ENCODE data around the gene HEATR1.

The HEATR1 gene

DNA sequence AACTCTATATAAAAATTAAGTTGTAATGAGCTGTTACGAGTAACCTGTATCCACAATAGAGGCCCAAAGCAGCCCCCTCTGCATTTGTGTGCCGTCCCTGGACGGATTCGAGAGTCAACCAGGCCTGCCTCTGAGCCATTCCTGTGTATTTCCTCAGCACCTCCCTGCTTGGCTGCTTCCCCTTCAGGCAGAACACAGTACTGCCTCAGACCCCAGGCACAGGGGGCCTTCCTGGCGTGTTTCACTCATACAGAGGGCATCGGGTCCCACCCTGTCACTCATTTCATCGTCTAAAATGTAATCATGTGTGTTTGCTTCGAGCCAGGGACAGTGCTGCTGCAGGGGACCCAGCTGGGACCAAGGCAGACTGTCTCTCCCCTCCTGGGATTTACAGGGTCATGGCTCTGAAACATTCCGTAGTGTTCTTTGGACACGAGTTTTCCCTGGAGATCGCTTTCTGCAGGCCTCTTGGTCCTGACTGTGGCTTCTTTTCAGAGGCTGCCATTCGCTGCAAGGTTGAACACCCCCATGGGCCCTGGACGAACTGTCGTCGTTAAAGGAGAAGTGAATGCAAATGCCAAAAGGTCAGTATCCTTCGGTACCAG is 61.1 kb downstream of the HEATR1 start:
- no peak for DNase-seq (ENCODE audit: low read depth in 2 of 2)

GRCh38 chr1:236541710-236542109 is 62.6 kb downstream of the HEATR1 start:
- no peak for DNase-seq (ENCODE audit: low read depth in 2 of 2)

- DNase-seq (ENCODE audit: low read depth in 2 of 2), result no peak
Observed at GRCh38 chr1:236540813-236541465, 63.4 kb downstream of the HEATR1 start.

DNA sequence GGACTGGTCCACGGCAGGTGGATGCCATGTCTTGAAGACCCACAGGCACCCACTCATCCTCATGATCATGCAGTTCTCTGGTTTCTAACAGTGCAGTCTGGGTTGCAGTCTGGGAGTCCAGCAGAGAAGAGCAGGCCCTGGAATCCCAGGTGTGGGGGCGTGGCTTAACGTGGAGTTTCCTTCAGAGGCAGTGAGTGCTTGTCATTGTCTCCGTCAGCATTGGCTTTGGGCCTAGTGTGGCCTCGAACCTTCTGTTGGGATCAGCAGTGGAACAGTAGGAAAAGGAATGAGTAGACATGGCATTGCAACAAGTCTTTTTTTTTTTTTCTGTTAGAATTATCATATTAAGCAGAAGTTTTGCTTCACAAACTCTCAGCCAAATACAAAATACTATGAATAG is 67.8 kb downstream of the HEATR1 start:
- DNase-seq (ENCODE audit: low read depth in 2 of 2), result no peak

GRCh38 chr1:236535662-236536161 is 68.6 kb downstream of the HEATR1 start:
- no peak for DNase-seq (ENCODE audit: low read depth in 2 of 2)

DNA sequence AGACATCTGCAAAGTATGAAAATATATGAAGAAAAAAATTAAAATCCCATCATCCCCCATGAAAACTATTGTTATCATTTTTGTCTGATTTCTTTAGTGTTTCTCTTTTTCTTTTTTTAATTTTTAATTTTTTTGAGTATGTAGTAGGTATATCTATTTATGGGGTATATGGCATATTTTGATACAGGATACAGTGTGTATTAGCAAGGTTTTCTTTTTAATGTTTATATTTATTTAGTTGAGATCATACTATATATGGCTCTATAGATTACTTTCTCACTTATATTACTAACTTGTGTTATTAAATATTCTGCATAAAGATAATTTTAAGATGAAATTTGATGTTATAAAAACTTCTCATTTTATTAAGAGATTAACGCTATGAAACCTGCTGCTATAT is 69.1 kb downstream of the HEATR1 start:
- DNase-seq (ENCODE audit: low read depth in 2 of 2), result no peak

DNA sequence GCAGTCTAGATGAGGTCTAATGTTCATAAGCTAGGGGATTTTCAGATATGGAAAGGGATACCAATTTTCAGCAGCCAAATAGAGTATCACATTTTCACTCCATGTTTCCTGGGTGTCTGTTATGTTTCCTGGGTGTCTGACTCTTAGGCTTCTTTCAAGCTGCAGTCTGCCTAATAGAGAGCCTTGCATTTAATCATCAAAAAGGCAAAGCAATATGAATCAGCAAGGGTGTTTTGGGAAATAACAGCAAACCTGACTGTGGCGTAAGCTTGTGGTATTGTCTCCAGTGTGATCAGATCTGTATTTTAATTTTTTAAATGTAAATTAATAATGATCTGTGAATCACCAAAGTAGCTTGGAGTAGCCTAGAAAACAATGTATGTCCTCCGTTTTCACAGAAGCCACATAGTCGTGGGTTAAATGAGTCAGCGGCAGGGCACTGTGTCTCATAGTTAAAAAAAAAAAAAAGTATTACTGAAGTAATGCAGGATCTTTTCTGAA is 70.1 kb downstream of the HEATR1 start:
- peak; percentile 1 to 33 for DNase-seq (ENCODE audit: low read depth in 2 of 2)

DNA sequence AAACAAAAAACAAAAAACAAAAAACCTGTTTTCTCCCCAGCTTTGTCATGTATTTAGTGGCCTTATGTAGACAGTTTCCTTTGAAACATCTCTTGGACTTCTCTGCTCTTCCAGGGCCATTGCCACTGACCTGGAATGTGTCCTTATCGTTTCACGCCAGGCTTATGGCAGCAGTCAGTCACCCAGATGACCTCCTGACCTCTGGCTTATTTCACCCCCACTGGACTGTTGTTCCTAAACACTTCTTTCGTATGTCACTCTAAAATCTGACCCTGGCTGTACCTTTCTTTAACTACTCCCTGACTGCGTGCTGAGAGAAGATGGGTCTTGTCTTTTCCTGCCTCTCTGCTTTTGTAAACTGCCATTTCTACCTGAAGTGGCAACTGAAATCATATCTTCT is 71.5 kb downstream of the HEATR1 start:
- DNase-seq (ENCODE audit: low read depth in 2 of 2), result no peak

- DNase-seq (ENCODE audit: low read depth in 2 of 2), result no peak
Observed at GRCh38 chr1:236530959-236531358, 73.4 kb downstream of the HEATR1 start.

DNA sequence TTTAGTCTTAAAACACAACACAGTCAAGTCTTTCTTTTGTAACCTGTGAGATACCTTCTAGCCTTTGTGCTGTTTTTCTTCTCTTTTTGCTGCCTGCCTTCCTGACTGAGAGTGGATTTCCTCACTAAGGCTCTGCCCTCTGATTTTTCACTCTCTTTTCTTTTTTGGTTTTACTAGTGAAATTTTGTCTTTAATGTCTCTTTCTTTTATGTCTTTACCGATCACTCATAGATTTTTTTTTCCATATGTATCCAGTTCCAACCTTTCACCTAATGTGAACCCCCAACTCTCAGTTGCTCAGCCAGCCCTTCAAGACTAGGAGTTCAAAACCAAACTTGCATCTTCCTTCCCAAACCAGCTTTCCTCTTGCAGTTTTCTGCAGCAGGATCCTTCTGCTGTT is 74.0 kb downstream of the HEATR1 start:
- DNase-seq (ENCODE audit: low read depth in 2 of 2), result no peak

DNA sequence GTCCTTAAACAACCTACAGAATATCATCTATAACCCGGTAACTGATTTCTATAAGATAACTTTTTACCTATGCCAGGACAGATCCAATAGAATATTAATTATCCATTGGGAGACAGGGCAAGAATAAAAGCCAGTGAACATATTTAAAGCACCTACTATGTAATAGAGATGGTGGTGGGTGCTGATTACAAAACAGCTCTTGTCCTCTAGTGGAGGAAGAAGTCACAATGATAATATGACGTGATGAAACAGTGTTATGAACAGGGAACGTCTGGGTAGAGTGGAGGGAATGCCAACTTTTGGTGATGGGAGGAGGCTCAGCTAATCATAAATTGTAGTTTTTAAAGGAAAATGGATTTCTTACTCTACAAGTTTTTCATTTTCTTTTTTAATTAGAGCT is 78.2 kb downstream of the HEATR1 start:
- DNase-seq (ENCODE audit: low read depth in 2 of 2), result no peak

GRCh38 chr1:236524895-236525184 is 79.5 kb downstream of the HEATR1 start:
- no peak for DNase-seq (ENCODE audit: low read depth in 2 of 2)

DNA sequence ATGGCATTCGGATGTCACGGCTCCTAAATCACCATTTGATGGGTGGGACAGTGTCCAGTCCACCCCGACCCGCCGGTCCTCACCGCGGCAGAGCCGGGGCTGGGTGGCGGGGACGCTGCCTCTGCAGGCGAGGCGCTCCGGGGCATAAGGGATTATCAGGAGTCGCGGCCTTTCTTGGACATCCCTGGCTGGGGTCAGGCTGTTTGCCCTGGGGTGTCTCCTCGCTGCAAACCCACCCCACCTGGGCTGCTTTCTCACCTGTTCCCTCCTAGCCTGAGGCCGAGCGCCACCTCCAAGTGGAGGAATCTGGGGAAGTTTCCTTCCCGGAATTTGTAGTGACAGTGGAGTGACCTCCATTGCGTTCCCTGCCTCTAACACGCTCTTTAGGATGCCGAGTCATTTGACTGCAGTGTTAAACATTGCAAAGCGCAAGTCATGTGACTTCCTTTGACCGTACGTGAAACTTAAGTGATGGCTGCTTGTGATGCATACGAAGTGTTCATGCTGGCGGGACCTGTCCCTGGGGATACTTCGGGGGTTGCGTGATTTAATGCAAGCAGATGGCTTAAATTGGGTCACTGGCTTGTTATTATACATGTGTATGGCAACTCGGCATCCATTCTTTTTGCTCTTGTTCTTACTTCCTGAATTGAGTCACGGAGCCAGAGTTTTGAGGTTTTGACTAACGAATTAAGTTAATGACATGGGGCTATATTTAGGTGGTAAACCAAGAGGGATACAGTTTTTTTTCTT is 80.0 kb downstream of the HEATR1 start:
- DNase-seq (ENCODE audit: low read depth in 2 of 2), result peak; percentile 28 to 35

DNA sequence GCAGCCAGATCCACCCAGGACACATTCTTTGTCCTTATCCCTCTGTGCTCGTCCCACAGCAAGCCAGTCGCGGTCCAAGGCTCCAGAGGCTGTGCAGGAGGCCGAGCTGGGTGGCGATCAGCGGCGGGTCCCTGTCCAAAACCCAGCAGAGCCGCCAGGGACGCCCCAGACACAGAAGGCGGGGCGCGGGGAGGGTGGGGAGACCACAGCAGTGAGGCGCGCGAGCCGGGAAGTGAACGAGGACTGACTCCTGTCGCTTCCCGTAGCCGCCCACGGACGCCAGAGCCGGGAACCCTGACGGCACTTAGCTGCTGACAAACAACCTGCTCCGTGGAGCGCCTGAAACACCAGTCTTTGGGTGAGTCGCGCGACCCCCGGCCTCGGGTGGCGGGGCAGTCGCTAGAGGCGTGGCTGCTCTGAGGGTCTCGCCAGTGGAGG is 80.6 kb downstream of the HEATR1 start, which contains the start of gene LGALS8:
LGALS8 (plus strand) TSS at position 279 of the 438 bp plus-strand sequence. CDS start 2,089 bp downstream, outside the sequence.
- DNase-seq (ENCODE audit: low read depth in 2 of 2), result peak; percentile 67 to 76

- DNase-seq (ENCODE audit: low read depth in 2 of 2), result no peak
Observed at GRCh38 chr1:236522937-236523703, 81.2 kb downstream of the HEATR1 start.

- DNase-seq (ENCODE audit: low read depth in 2 of 2), result no peak
Observed at GRCh38 chr1:236520445-236521005, 83.8 kb downstream of the HEATR1 start.

GRCh38 chr1:236518322-236518721 is 86.0 kb downstream of the HEATR1 start:
- DNase-seq (ENCODE audit: low read depth in 2 of 2), result no peak

DNA sequence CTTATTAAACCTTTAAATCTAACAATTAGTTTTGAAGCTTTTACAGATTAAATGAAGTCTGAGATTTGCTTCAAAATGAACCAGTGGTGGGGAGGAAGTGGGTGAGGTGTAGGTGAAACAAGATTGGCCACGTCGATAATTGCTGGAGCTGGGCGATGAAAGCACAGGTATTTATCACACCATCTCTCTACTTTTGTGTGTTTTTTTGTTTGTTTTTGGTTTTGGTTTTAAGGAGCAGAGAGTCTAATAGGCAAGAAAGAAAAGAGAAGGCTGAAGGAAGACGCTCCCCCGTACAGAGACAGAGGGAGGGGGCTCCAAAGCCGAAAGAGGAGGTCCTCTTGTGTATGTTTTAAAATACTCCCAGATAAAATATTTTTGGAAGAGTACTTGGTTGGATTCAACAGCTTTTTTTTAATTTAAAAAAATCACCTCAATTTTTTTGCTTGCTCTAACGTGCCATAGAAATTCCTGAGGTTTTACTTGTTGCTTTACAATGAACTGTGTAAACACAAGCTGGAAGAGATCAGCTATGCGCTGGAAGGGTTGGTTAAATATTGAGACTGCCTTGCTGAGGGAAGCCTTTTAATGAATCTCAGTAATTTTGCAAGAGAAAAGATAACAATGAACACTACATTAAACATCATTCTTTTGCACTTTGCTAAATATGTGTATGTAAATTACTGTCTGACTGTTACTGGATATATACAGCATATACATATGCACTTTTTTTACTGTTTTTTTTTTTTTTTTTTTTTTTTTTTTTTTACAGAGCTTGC is 87.2 kb downstream of the HEATR1 start:
- no peak for DNase-seq (ENCODE audit: low read depth in 2 of 2)

- no peak for DNase-seq (ENCODE audit: low read depth in 2 of 2)
Observed at GRCh38 chr1:236515443-236515958, 88.8 kb downstream of the HEATR1 start.

DNA sequence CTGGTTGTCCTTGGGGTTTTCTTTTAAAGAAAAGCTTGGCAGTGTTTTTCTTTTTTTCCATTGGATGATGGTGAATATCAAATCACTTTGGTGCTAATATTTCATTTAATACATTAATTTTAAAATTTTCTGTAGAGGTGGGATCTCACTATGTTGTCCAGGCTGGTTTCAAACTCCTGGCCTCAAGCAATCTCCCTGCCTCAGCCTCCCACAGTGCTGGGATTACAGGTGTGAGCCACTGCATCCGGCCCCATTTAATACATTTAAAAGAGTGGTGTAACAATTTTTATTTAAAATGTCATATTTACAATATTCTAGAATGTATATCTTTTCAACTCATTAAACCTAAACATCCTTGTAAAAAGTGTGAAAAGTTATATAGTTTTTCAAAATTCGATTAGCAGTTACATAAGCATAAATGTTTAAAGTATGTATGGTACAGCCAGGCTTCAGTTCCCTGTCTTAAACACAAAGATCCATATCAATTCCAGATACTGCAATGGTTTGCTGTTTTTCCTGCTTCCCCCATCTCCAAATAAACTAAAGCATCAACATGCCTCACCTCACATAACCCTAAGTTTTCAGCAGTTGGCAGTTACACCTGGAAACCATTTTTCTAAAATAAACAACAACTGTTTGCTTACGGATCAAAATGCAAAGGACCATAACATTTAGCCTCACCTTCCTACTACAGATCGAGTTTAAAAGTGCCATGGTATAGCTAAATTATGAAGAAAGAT is 89.4 kb downstream of the HEATR1 start:
- DNase-seq (ENCODE audit: low read depth in 2 of 2), result no peak
